Pancreas (tissue), 10 donors: ENCODE data around the gene BMAL1. TPM values are rescaled to one million over a fixed set of nuclear protein-coding genes. Genes with fewer than 3 reads are reported as not detected.

Experiments
- ATAC-seq, 4 donors: fragments of 200-7000 bp; cut with Tn5 transposase; one replicate each; pipeline versions ENCODE4 v1.8.0 to v1.9.1; 2020; ENCODE audit warnings: mild to moderate bottlenecking in 4 of 4, moderate library complexity in 4 of 4
- DNase-seq, 6 donors: peaks; one replicate each; pipeline ENCODE4 v3.0.0-alpha.2; 2020
- FAIRE-seq: peaks from 2 replicates; lab custom pipeline; 2012; peaks lifted over from hg19 to GRCh38; lab: Jason Lieb, UNC
- H3K27ac ChIP-seq, 4 donors: fragments of 200-600 bp; sonication (generic); 1 replicate in 3 of 4; 2 replicates in 1 of 4; pipeline versions ENCODE4 v1.5.0 to v1.8.0; 2020
- H3K27me3 ChIP-seq, 4 donors: fragments of 200-600 bp; one replicate each; pipeline ENCODE4 v1.8.0; 2021
- H3K36me3 ChIP-seq, 3 donors: fragments of 200-600 bp; sonication (generic) in 1 of 3; one replicate each; pipeline versions ENCODE4 v1.5.0 to v1.8.0; 2020 to 2021
- H3K4me1 ChIP-seq, 3 donors: fragments of 200-600 bp; one replicate each; pipeline ENCODE4 v1.8.0; 2021
- H3K4me3 ChIP-seq, 4 donors: fragments of 200-600 bp; sonication (generic) in 2 of 4; one replicate each; pipeline versions ENCODE4 v1.5.0 to v1.8.0; 2020 to 2021
- H3K9me3 ChIP-seq, 4 donors: fragments of 200-600 bp; one replicate each; pipeline ENCODE4 v1.8.0; 2021
- WGBS, 2 donors: extraction: QIAGEN DNeasy Blood & Tissue Kit; methylation state at CpG; one replicate each; pipeline ENCODE4 v1.1.7; 2013; 5-methylcytosine and 5-hydroxymethylcytosine counted together
- intact Hi-C, 3 donors: fragments of 100-400 bp; cut with DNase I; formaldehyde crosslinking; loops; one replicate each; pipeline versions ENCODE4 v1.11.1 to v1.14.2; 2022
- polyA plus RNA-seq, 2 donors: library from polyadenylated mRNA; stranded (reverse); fragments of 200-250 nt; gene quantifications; one replicate each; pipeline ENCODE4 v1.2.3, GENCODE V29; 2013
- total RNA-seq, 6 donors: library from RNA; stranded (reverse); fragmentation: NEBNext Ultra II Directional in 4 of 6; extraction: Animal tissue kit (Norgen Biotek cat#: 25700) in 4 of 6; gene quantifications; one replicate each; pipeline versions ENCODE4 v1.2.1 to v1.2.4, GENCODE V29; 2021 to 2023
- TF ChIP-seq, protein P1 (sequence below), 4 donors: fragments of 200-600 bp; sonication (generic) in 3 of 4; IDR thresholded peaks; one replicate each; pipeline versions ENCODE4 v1.5.0 to v1.8.0; 2021; ENCODE audit warnings: antibody characterized with exemption in 4 of 4
- donor health status: healthy with polysubstance abuse.
- donor health status: DM: no; HTN: no; CAD: no; lungs with moderate emphysema.
- donor health status: DM: no; HTN: no; CAD: no.
- donor health status: control.
- donor health status: control.
- donor health status: Bipolar disorder and iron deficiency.
- donor health status: DM: yes; HTN: yes; CAD: no.
- donor health status: DM: no; HTN: no; CAD: no.
- donor health status: DM: no; HTN: no; CAD: no.
- donor health status: DM: yes; HTN: yes; CAD: no.

The BMAL1 gene
- total and polyA plus RNA-seq, 8 donors = 6.1 to 17.3 (median 12.5) TPM

- H3K9me3 ChIP-seq = no peaks in the 10 kb centered on the region
- DNase-seq (no peak), ATAC-seq (no peak), FAIRE-seq (no peak)
- no peak overlapping the region for H3K27ac ChIP-seq
- H3K4me3 ChIP-seq = no peak overlapping the region
- H3K4me1 ChIP-seq = peaks cover 8 to 29% (median 16%) of the 10 kb centered on the region in 3 donors
- H3K27me3 ChIP-seq = no peaks in the 10 kb centered on the region
- WGBS, 2 donors = 77 to 92% methylated on average over 6 of the region's 6 CpGs
- TF ChIP-seq, protein P1, sequence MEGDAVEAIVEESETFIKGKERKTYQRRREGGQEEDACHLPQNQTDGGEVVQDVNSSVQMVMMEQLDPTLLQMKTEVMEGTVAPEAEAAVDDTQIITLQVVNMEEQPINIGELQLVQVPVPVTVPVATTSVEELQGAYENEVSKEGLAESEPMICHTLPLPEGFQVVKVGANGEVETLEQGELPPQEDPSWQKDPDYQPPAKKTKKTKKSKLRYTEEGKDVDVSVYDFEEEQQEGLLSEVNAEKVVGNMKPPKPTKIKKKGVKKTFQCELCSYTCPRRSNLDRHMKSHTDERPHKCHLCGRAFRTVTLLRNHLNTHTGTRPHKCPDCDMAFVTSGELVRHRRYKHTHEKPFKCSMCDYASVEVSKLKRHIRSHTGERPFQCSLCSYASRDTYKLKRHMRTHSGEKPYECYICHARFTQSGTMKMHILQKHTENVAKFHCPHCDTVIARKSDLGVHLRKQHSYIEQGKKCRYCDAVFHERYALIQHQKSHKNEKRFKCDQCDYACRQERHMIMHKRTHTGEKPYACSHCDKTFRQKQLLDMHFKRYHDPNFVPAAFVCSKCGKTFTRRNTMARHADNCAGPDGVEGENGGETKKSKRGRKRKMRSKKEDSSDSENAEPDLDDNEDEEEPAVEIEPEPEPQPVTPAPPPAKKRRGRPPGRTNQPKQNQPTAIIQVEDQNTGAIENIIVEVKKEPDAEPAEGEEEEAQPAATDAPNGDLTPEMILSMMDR (IDR thresholded peaks at IDR 0.05) = no peak
- intact Hi-C loops = no loop called here
- no peaks in the 10 kb centered on the region for H3K36me3 ChIP-seq
These were observed 56.6 kb downstream of the BMAL1 start for GRCh38 chr11:13334034-13334786.

GRCh38 chr11:13335319-13335718 is 57.7 kb downstream of the BMAL1 start:
- FAIRE-seq (no peak), DNase-seq (peak in 5 of 6 donors; percentile 35 to 72 (median 53)), ATAC-seq (peak in 3 of 4 donors; percentile 64 to 72 (median 66))
- no peak overlapping the region for H3K27ac ChIP-seq
- WGBS, 2 donors = 18 to 21% methylated on average over 5 of the region's 5 CpGs
- H3K4me1 ChIP-seq = peaks cover 16 to 30% (median 16%) of the 10 kb centered on the region in 3 donors
- no peaks in the 10 kb centered on the region for H3K27me3 ChIP-seq
- TF ChIP-seq, protein P1 (IDR thresholded peaks at IDR 0.05) = peak in 3 of 4 donors; percentile 68 to 73 (median 68)
- no peaks in the 10 kb centered on the region for H3K9me3 ChIP-seq
- H3K36me3 ChIP-seq = no peaks in the 10 kb centered on the region
- H3K4me3 ChIP-seq = no peak overlapping the region
- intact Hi-C loops = no loop called here

DNA sequence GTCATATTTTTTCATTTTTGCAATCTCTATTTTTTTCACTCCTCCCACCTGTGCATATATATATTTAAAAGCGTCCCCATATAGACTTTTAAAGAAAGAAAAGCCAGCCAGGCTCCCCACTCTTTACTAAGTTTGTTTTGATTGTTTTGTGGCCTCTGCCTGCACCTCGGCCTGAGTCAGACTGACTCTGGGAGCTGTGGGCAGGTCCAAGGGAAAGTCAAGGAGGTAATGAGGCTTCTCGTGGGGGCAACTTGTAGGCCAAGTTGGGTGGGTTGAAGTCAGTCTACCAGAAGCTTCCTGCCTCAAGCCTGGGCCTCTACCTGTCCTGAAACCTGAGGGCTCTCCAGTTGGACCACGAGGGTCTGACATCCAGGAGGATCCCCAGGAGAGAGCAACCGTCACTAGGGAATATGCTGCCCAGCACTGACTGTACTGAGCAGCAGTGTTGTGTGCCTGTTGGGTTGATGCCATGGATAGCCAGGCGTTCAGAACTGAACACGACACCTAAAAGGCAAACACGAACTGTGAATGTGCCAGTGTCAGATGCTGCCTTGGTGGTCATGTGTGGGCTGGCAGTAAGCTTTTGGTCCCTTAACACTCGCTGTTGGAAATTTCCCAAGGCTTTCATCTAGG is 58.8 kb downstream of the BMAL1 start:
- WGBS, 2 donors = 79 to 80% methylated on average over 9 of the region's 9 CpGs
- no peak for ATAC-seq

GRCh38 chr11:13338019-13338426 is 60.4 kb downstream of the BMAL1 start:
- peaks cover 8 to 21% (median 9%) of the 10 kb centered on the region in 3 donors for H3K4me1 ChIP-seq
- no peaks in the 10 kb centered on the region for H3K36me3 ChIP-seq
- DNase-seq (no peak), ATAC-seq (no peak), FAIRE-seq (no peak)
- H3K4me3 ChIP-seq = no peak overlapping the region
- H3K27ac ChIP-seq = no peak overlapping the region
- WGBS, 2 donors = 25 to 38% methylated on average over 5 of the region's 5 CpGs
- TF ChIP-seq, protein P1 (IDR thresholded peaks at IDR 0.05) = no peak
- H3K9me3 ChIP-seq = no peaks in the 10 kb centered on the region
- no peaks in the 10 kb centered on the region for H3K27me3 ChIP-seq
- intact Hi-C loops = no loop called here

More for the DNA sequence above, 58.8 kb downstream of the BMAL1 start:
- Histone ChIP-seq H3K27me3 (no peaks in the 10 kb centered on the region), H3K27ac (no peak overlapping the region), H3K4me1 (peaks cover 16 to 30% (median 17%) of the 10 kb centered on the region in 3 donors), H3K4me3 (no peak overlapping the region), H3K9me3 (no peaks in the 10 kb centered on the region), H3K36me3 (no peaks in the 10 kb centered on the region)
- intact Hi-C loops = no loop called here
- FAIRE-seq (no peak), DNase-seq (no peak)
- TF ChIP-seq, protein P1 (IDR thresholded peaks at IDR 0.05) = no peak
